SH-SY5Y (cell line): ENCODE measurements around the gene TSPAN14.

ENCODE experiments used
- GATA2 ChIP-seq: IDR thresholded peaks from 2 replicates; pipeline ENCODE4 v1.6.1; 2011; ENCODE audit warnings: mild to moderate bottlenecking, low read depth, low read length
- GATA3 ChIP-seq: IDR thresholded peaks from 2 replicates; pipeline ENCODE4 v1.6.1; 2011; ENCODE audit warnings: low read depth, mild to moderate bottlenecking, low read length, moderate library complexity

DNA sequence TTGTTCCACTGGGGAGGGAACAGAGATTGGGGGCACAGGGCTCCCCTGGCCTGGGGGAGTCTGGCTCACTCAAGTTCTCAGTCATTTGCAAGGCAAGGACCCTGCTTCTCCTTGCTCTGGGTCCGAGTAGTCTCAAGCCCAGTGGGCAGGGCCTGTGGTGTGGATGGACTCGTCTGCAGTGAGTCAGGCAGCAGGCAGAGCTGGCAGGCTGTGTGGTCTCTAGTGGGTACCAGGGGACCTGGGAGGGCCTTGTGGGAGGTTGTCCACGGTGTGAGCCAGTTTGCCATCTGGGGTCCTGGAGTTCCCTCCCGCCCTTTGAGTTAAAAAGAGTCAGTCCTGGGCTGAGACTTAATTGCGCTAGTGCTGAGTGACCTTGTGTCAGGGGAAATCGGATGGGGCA lies 74.8 kb downstream of the TSPAN14 start:
- TF ChIP-seq GATA2 (no peak), GATA3 (no peak)
